ENCODE results near the gene HMCN1.

DNA sequence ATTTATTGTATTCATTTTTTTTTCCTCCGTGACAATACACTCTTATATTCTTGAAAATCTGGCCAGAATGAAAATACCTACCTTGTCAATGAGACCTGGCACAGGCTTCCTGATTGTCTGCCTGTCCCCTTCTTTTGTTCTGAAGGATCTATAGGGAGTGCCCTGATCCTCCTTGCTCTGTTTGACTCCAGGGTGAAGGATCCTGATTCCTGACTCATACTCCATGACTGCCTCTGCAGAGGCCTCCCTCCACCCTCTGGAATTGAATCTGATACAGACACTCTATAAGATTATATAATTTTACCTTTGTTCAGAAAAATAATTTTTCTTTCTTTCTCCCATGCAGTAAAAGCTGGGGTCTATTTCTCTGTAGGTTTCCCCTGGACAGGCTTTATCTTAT, 116.2 kb downstream of the HMCN1 start:
- TF ChIP-seq, protein P1, sequence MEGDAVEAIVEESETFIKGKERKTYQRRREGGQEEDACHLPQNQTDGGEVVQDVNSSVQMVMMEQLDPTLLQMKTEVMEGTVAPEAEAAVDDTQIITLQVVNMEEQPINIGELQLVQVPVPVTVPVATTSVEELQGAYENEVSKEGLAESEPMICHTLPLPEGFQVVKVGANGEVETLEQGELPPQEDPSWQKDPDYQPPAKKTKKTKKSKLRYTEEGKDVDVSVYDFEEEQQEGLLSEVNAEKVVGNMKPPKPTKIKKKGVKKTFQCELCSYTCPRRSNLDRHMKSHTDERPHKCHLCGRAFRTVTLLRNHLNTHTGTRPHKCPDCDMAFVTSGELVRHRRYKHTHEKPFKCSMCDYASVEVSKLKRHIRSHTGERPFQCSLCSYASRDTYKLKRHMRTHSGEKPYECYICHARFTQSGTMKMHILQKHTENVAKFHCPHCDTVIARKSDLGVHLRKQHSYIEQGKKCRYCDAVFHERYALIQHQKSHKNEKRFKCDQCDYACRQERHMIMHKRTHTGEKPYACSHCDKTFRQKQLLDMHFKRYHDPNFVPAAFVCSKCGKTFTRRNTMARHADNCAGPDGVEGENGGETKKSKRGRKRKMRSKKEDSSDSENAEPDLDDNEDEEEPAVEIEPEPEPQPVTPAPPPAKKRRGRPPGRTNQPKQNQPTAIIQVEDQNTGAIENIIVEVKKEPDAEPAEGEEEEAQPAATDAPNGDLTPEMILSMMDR (IDR thresholded peaks at IDR 0.05), result no peak
- TF ChIP-seq EP300 (IDR thresholded peaks at IDR 0.05) (no peak), POLR2A (IDR thresholded peaks at IDR 0.05) (no peak), POLR2AphosphoS5 (IDR thresholded peaks at IDR 0.05) (no peak)

Measured in stomach (tissue), 4 donors.